NCI-H2081 (cell line): ENCODE measurements around the gene RGS16.

ENCODE experiments used
- DNase-seq, 2 experiments: peaks; one replicate each; lab custom pipeline; 2025; lab: John Stamatoyannopoulos, UW

The RGS16 gene

GRCh38 chr1:182580736-182581135, 23.5 kb downstream of the RGS16 start:
- DNase-seq = no peak

GRCh38 chr1:182575540-182576149, 28.5 kb downstream of the RGS16 start:
- DNase-seq = no peak

GRCh38 chr1:182574156-182574555, 30.0 kb downstream of the RGS16 start:
- no peak for DNase-seq

GRCh38 chr1:182570611-182570970, 33.6 kb downstream of the RGS16 start:
- DNase-seq = no peak

DNA sequence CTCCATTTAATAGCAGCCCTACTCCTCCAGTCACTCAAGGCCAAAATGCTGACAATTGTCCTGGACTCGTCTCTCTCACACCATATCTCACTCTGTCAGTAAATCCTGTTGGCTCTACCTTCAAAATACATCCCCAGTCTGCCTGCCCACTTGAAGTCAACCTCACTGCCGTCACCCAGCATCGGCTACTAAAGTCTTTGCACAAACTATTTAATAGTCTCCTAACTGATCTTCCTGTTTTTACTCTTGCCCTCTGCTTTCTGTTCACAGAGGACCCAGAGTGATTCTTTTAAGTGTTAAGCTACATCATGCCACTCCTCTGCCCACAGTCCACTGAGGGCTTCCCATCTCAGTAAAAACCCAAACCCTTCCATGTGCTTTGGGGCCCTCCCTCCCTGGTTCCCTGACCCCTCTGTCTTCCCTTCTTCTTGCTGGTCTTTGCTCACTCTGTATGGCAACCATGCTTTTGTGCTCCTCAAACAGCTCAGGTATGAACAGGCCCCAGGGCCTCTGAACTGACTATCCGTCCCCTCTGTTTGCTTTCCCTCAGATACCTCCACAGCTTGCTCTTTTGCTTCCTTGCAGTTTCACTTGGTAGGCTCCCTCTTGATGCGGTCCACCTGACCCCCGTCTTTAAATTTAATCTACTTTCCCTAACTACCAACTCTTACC, 34.1 kb downstream of the RGS16 start:
- no peak for DNase-seq

- no peak for DNase-seq
These were observed 35.4 kb downstream of the RGS16 start for GRCh38 chr1:182568647-182569284.

- DNase-seq = no peak
These were observed 36.6 kb downstream of the RGS16 start for GRCh38 chr1:182567629-182568028.

- no peak for DNase-seq
These were observed 38.7 kb downstream of the RGS16 start for GRCh38 chr1:182565537-182565936.

DNA sequence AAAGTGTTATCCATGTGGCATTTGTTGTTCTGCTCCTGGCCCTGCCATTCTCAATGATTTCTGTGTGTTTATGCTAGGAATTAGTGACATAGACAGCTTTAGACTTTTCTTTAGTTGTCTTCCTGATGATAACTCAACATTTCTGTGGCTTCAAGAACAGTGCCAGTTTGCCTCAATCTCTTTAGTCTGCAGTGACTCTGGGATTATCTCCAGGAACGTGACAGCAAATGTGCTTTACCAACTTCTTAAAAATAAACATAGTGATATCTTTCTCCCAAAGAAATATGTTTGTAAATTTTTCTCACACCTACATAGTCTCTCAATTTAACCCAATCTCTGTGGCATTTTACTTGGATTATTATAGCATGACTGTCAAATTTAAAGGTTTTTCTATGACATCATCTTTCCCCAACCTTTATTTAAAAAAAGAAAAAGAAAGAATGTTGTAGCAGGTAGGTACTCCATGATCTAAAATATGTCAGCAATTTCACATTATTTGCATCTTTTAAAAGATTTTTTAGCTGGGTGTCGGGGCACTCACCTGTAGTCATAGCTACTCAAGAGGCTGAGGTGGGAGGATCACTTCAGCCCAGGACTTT, 39.7 kb downstream of the RGS16 start:
- no peak for DNase-seq

DNA sequence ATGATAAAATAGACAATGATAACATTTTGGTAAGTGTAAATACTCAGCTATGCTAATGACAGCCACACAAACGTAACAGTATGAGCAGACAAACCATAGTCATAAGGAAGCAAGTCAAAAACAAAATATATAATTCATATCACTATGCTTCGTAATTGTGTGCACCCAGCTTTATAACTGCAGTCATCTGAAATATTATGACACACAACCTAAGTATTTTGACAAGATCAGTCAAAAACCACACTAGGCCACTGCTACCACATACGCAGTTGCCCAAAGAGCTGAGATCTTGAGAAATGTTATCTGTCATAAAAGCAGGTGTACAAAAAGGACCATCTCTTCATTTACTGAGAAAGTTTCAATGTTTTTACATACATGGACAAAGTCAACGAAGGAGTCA, 41.1 kb downstream of the RGS16 start:
- DNase-seq = no peak

- no peak for DNase-seq
These were observed 42.7 kb downstream of the RGS16 start for GRCh38 chr1:182561456-182561855.

DNA sequence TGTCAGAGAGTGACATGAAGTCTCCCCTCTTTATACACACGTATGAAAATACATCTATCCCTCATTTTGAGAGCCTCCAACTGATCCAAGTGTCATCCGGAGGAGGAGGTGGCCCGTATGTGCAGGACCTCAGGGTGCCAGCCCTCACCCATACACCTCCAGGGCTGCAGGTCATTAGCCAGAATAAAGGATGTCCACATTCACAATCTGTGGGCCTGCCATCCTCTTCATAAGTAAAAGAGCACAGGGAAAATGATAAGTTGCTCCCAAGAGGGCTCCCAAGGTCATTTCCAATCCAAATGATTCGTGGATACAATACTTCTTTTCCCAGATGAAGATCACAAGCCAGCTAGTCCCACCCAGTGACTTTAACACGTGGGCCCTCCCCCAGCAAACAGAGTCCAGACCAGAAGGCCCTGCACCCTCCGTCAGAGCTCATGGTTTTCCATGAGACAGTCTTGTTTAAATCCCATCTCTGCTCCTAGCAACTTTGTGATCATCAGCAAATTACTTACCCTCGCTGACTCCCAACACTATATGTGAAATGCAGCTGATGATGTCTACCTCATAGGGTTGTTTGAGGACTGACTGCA, 43.7 kb downstream of the RGS16 start:
- DNase-seq = no peak

DNA sequence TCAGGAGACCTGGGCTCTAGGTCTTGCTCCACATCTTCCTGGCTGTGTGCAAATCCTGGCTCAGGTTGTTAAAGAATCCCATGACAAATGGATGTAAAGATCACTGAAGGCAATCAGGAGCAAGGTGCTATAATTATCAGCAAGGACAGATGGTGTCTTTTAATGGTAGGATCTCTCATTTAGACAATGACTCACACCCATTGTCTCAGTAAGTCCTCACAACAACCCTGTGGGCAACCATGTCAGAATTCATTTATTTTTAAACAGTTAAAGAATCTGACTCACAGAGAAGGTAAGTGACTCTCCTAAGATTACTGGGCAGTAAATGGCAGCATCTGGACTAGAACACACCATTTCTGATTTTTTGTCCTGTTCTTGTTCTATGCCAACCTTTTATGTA, 47.9 kb downstream of the RGS16 start:
- DNase-seq = no peak

DNA sequence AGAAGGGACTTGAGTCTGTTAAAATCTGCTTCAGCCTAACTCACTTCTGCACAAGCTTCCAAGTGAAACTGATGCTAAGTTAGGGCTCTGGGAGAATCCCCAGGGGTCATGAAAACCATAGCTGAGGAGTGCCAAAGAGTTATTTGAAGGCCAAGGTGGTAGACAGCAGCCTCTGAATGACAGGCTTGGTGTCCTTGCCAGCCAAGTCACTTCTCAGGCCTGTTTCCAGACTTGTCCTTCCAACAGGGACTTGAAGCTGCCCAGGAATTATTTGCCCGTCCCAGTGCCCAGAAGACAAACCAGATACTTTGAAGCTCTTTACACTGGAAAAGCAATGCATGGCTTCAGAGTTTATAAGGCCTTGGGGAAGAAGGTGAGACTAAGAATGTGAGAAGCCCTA, 48.7 kb downstream of the RGS16 start:
- DNase-seq = no peak

- DNase-seq = no peak
These were observed 51.7 kb downstream of the RGS16 start for GRCh38 chr1:182552527-182552926.

DNA sequence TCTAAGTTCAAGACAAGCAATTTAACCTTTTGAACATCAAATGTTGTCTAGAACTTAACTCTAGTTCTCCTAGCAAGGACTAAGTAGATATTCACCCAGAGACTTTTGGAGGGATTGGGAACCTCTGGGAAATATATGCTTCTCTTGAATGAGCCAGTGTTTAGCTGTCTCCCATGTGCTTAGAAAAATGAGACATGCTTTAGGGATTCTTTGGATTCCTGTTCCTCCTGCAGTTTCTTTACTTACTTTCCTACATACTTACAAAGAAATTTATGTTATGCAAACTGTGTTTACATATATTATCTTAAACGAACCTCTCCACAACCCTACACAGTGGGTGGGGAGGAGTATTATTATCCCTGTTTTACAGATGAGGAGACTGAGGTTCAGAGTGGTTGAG, 54.4 kb downstream of the RGS16 start:
- DNase-seq = no peak

DNA sequence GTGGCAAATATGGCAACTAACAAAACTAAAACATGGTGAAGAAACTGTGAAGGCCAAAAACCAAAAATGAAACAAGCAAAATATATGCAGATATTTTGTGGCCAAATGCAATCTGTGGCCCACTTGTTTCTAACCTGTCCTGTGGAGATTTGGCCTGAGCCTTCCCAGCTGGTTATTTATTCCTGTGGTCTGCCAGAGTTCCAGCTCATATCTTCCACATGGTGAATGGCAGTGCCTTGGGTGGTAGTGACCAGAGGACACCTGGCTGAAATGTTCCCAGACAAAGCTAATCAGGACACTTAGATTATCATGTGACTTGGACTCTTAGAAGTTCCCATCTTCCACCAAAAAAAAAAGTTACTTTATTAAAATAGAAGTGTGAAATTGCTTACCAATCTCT, 54.8 kb downstream of the RGS16 start:
- DNase-seq = no peak
